C4-2B (cell line): Measurements from ENCODE around the gene TMEM270.

Experiments used
- ZFX ChIP-seq: fragments of 450-650 bp; IDR thresholded peaks from 2 replicates; pipeline ENCODE4 v1.6.1; 2017
- TF ChIP-seq, protein P1 (sequence below): fragments of 450-650 bp; conservative IDR thresholded peaks from 2 replicates; pipeline ENCODE4 v1.5.1; 2017; ENCODE audit warnings: mild to moderate bottlenecking

DNA sequence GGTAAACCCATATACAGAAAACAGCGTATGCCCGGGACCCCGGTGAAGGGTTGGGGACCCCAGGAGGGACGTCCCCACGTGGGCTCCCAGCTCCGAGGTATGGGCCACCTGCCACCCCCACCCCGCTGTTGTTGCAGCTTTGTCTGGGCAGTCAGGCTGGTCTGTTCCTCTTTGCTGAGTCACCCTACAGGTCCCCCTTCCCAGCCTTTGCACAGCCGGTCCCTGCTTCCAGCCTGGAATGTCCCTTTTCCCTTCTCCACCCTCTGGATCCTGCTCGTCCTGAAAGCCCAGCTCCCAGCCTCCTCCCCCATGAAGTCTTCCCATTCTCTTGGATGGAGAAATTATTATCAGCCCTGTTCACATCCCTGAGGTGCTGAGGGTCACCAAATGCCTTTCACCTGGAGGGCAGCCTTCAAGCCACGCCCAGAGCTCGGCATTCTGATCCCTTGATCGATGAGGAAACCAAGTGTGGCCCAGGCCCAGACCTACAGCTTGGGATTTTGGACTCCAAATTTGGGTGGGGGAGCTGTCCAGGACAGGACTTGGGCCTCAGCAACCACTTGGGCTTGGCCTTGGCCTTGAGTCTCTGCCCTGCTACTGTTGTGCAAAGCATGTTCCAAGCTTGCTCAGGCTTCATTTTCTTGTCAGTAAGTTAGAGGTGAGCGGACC is 27.6 kb upstream of the TMEM270 start:
- TF ChIP-seq, protein P1, sequence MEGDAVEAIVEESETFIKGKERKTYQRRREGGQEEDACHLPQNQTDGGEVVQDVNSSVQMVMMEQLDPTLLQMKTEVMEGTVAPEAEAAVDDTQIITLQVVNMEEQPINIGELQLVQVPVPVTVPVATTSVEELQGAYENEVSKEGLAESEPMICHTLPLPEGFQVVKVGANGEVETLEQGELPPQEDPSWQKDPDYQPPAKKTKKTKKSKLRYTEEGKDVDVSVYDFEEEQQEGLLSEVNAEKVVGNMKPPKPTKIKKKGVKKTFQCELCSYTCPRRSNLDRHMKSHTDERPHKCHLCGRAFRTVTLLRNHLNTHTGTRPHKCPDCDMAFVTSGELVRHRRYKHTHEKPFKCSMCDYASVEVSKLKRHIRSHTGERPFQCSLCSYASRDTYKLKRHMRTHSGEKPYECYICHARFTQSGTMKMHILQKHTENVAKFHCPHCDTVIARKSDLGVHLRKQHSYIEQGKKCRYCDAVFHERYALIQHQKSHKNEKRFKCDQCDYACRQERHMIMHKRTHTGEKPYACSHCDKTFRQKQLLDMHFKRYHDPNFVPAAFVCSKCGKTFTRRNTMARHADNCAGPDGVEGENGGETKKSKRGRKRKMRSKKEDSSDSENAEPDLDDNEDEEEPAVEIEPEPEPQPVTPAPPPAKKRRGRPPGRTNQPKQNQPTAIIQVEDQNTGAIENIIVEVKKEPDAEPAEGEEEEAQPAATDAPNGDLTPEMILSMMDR = no peak
- no peak for TF ChIP-seq ZFX
